Mucosa of descending colon (tissue), 3 donors: ENCODE results near the gene LGMN. TPM values are rescaled to one million over a fixed set of nuclear protein-coding genes. Genes with fewer than 3 reads are reported as not detected.
"Not testable (repeated sequence)": the region's sequence is repeated elsewhere in the genome, so short reads cannot be mapped to it uniquely, and the experiment has no call there.

ENCODE experiments used
- ATAC-seq: fragments of 200-7000 bp; cut with Tn5 transposase; one replicate; pipeline ENCODE4 v1.9.1; 2020; ENCODE audit warnings: mild to moderate bottlenecking, moderate library complexity
- DNase-seq, 3 donors: peaks; one replicate each; pipeline ENCODE4 v3.0.0-alpha.2; 2020
- H3K36me3 ChIP-seq: fragments of 200-600 bp; one replicate; pipeline ENCODE4 v1.8.0; 2021; ENCODE audit warnings: low read depth, mild to moderate bottlenecking
- H3K4me1 ChIP-seq: fragments of 200-600 bp; one replicate; pipeline ENCODE4 v1.8.0; 2021; ENCODE audit warnings: low read depth, mild to moderate bottlenecking
- H3K4me3 ChIP-seq: fragments of 200-600 bp; one replicate; pipeline ENCODE4 v1.8.0; 2021; ENCODE audit warnings: mild to moderate bottlenecking
- H3K9me3 ChIP-seq: fragments of 200-600 bp; one replicate; pipeline ENCODE4 v1.8.0; 2021; ENCODE audit warnings: mild to moderate bottlenecking
- CTCF ChIP-seq: fragments of 200-600 bp; IDR thresholded peaks from one replicate; pipeline ENCODE4 v1.8.0; 2022; ENCODE audit warnings: antibody characterized with exemption, mild to moderate bottlenecking
- intact Hi-C, 2 donors: fragments of 100-400 bp; cut with DNase I in 1 of 2; cut with micrococcal nuclease in 1 of 2; formaldehyde crosslinking; loops; one replicate each; pipeline versions ENCODE4 v1.11.0 to v1.11.1; 2022; cut with DNase I, micrococcal nuclease
- total RNA-seq, 3 donors: library from RNA; stranded (reverse); fragmentation: NEBNext Ultra II Directional in 2 of 3; extraction: Animal tissue kit (Norgen Biotek cat#: 25700) in 2 of 3; gene quantifications; one replicate each; pipeline versions ENCODE4 v1.2.1 to v1.2.4, GENCODE V29; 2021 to 2023
- donor health status: DM: no; HTN: no; CAD: no; lungs with moderate emphysema.
- donor health status: DM: no; HTN: no; CAD: no.
- donor health status: DM: no; HTN: yes; CAD: no.

LGMN gene
- total RNA-seq, 3 donors from 2014 or later: 86.8 to 103 (median 94.3) TPM

- H3K4me3 ChIP-seq: no peak overlapping the region
- H3K4me1 ChIP-seq: no peaks in the 10 kb centered on the region
- H3K36me3 ChIP-seq: no peaks in the 10 kb centered on the region
- TF ChIP-seq CTCF: no peak
- no peak for DNase-seq
- intact Hi-C loops: no loop called here
- no peak for ATAC-seq
- no peaks in the 10 kb centered on the region for H3K9me3 ChIP-seq
Observed at GRCh38 chr14:92770484-92770883, 22.1 kb upstream of the LGMN start.

GRCh38 chr14:92768795-92769194 lies 20.4 kb upstream of the LGMN start:
- H3K36me3 ChIP-seq: no peaks in the 10 kb centered on the region
- ATAC-seq (no peak), DNase-seq (no peak)
- no peak overlapping the region for H3K4me3 ChIP-seq
- no peaks in the 10 kb centered on the region for H3K4me1 ChIP-seq
- TF ChIP-seq CTCF: no peak
- intact Hi-C loops: no loop called here
- H3K9me3 ChIP-seq: no peaks in the 10 kb centered on the region

- H3K4me3 ChIP-seq, H3K9me3 ChIP-seq, H3K4me1 ChIP-seq, intact Hi-C loops, H3K36me3 ChIP-seq: not testable (repeated sequence)
- peak; percentile 94 for ATAC-seq
- DNase-seq: peak in 1 of 3 donors; percentile 61
Observed at GRCh38 chr14:92768236-92768635, 19.8 kb upstream of the LGMN start.

- intact Hi-C loops, H3K36me3 ChIP-seq, H3K9me3 ChIP-seq, H3K4me1 ChIP-seq, ATAC-seq, H3K4me3 ChIP-seq, DNase-seq: not testable (repeated sequence)
Observed at GRCh38 chr14:92763666-92764631, 15.5 kb upstream of the LGMN start.

GRCh38 chr14:92760524-92760805 lies 12.0 kb upstream of the LGMN start:
- Histone ChIP-seq H3K4me1 (no peaks in the 10 kb centered on the region), H3K36me3 (no peaks in the 10 kb centered on the region), H3K9me3 (no peaks in the 10 kb centered on the region), H3K4me3 (no peak overlapping the region)
- no peak for DNase-seq
- TF ChIP-seq CTCF: no peak
- intact Hi-C loops: no loop called here
- ATAC-seq: no peak

GRCh38 chr14:92759679-92760523 lies 11.5 kb upstream of the LGMN start:
- TF ChIP-seq CTCF: no peak

More at GRCh38 chr14:92759679-92760523, 11.5 kb upstream of the LGMN start:
- ATAC-seq (no peak), DNase-seq (no peak)
- no peaks in the 10 kb centered on the region for H3K4me1 ChIP-seq
- H3K36me3 ChIP-seq: no peaks in the 10 kb centered on the region
- H3K9me3 ChIP-seq: no peaks in the 10 kb centered on the region
- H3K4me3 ChIP-seq: no peak overlapping the region
- intact Hi-C loops: no loop called here
